ENCODE measurements around the gene TMEM176A. TPM values are rescaled to one million over a fixed set of nuclear protein-coding genes. Genes with fewer than 3 reads are reported as not detected.
A peak's percentile ranks its signal among the peaks of the same experiment; 100 is the strongest.

The TMEM176A gene
- total RNA-seq, 1 donor from 2014 or later: 31.5 TPM

- Histone ChIP-seq H3K36me3 (no peaks in the 10 kb centered on the region), H3K27me3 (no peaks in the 10 kb centered on the region), H3K4me3 (no peak overlapping the region), H3K27ac (no peak overlapping the region), H3K4me1 (no peaks in the 10 kb centered on the region), H3K9me3 (no peaks in the 10 kb centered on the region)
- TF ChIP-seq, protein P1, sequence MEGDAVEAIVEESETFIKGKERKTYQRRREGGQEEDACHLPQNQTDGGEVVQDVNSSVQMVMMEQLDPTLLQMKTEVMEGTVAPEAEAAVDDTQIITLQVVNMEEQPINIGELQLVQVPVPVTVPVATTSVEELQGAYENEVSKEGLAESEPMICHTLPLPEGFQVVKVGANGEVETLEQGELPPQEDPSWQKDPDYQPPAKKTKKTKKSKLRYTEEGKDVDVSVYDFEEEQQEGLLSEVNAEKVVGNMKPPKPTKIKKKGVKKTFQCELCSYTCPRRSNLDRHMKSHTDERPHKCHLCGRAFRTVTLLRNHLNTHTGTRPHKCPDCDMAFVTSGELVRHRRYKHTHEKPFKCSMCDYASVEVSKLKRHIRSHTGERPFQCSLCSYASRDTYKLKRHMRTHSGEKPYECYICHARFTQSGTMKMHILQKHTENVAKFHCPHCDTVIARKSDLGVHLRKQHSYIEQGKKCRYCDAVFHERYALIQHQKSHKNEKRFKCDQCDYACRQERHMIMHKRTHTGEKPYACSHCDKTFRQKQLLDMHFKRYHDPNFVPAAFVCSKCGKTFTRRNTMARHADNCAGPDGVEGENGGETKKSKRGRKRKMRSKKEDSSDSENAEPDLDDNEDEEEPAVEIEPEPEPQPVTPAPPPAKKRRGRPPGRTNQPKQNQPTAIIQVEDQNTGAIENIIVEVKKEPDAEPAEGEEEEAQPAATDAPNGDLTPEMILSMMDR (IDR thresholded peaks at IDR 0.05): no peak
- intact Hi-C loops (cut with DNase I): no loop called here
- no peak for DNase-seq (ENCODE audit: low spot score in 2 of 2)
Measured at GRCh38 chr7:150778014-150778737, 22.4 kb upstream of the TMEM176A start.

DNA sequence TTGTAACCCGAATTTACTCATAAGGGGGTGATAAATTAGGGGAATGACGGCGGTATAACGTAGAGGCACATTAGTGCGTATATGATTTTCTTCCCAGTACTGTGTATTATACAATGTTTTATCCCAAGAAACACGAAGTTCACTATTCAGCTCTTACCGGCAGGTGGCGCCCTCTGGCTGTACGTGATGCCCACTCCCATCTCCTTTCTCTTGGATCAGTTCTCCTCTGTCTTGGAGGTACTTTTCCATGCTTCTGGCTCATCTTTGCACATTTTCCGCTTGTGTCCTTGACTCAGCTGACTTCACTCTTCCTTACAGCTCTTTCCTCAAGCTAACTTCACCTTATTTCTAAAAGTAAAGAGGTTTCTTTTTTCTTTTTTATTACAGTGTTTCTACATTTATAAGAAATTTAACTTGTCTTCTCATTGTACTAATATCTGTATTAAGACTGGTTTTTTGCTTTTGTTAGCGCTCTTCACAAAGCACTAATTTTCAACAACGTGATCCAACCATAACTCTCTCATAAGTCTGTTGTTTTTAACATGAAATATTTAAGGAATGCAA lies 21.7 kb upstream of the TMEM176A start:
- H3K4me3 ChIP-seq: no peak overlapping the region
- no peaks in the 10 kb centered on the region for H3K36me3 ChIP-seq
- TF ChIP-seq, protein P1 (IDR thresholded peaks at IDR 0.05): peak; percentile 47 to 57 (median 48)
- no peaks in the 10 kb centered on the region for H3K4me1 ChIP-seq
- no peaks in the 10 kb centered on the region for H3K9me3 ChIP-seq
- H3K27me3 ChIP-seq: no peaks in the 10 kb centered on the region
- DNase-seq (ENCODE audit: low spot score in 2 of 2): peak in 1 of 2 donors; percentile 77
- H3K27ac ChIP-seq: no peak overlapping the region
- intact Hi-C loops (cut with DNase I): no loop called here

- Histone ChIP-seq H3K4me1 (no peaks in the 10 kb centered on the region), H3K27ac (no peak overlapping the region), H3K36me3 (no peaks in the 10 kb centered on the region), H3K4me3 (no peak overlapping the region), H3K27me3 (no peaks in the 10 kb centered on the region), H3K9me3 (no peaks in the 10 kb centered on the region)
- intact Hi-C loops (cut with DNase I): no loop called here
- no peak for DNase-seq (ENCODE audit: low spot score in 2 of 2)
- TF ChIP-seq, protein P1 (IDR thresholded peaks at IDR 0.05): no peak
Measured at GRCh38 chr7:150780292-150780691, 20.3 kb upstream of the TMEM176A start.

GRCh38 chr7:150781103-150781502 lies 19.5 kb upstream of the TMEM176A start:
- no peak overlapping the region for H3K27ac ChIP-seq
- H3K36me3 ChIP-seq: no peaks in the 10 kb centered on the region
- no peak for DNase-seq (ENCODE audit: low spot score in 2 of 2)
- no peaks in the 10 kb centered on the region for H3K4me1 ChIP-seq
- intact Hi-C loops (cut with DNase I): no loop called here
- H3K4me3 ChIP-seq: no peak overlapping the region
- TF ChIP-seq, protein P1 (IDR thresholded peaks at IDR 0.05): no peak
- no peaks in the 10 kb centered on the region for H3K27me3 ChIP-seq
- no peaks in the 10 kb centered on the region for H3K9me3 ChIP-seq

- Histone ChIP-seq H3K36me3 (no peaks in the 10 kb centered on the region), H3K27ac (no peak overlapping the region), H3K4me3 (no peak overlapping the region), H3K9me3 (no peaks in the 10 kb centered on the region), H3K27me3 (no peaks in the 10 kb centered on the region), H3K4me1 (no peaks in the 10 kb centered on the region)
- no peak for DNase-seq (ENCODE audit: low spot score in 2 of 2)
- intact Hi-C loops (cut with DNase I): no loop called here
- TF ChIP-seq, protein P1 (IDR thresholded peaks at IDR 0.05): no peak
Measured at GRCh38 chr7:150781961-150782360, 18.6 kb upstream of the TMEM176A start.

Data from ascending aorta (tissue), 2 donors.